Glomerular endothelial cell (primary cell): Measurements from ENCODE around the gene FSD1L. TPM values are rescaled to one million over a fixed set of nuclear protein-coding genes. Genes with fewer than 3 reads are reported as not detected.

Source experiments
- DNase-seq: peaks from one replicate; pipeline ENCODE4 v3.0.0-alpha.2; 2011; ENCODE audit warnings: low read depth, low spot score; ENCODE audit errors: extremely low read depth
- total RNA-seq: library from RNA; depleted of rRNA; stranded (reverse); fragments of >200 nt; gene quantifications from 2 replicates; pipeline ENCODE4 v1.2.3, GENCODE V29; 2015

FSD1L gene
- total RNA-seq: 1.9 and 4.5 TPM in 2 replicates

DNA sequence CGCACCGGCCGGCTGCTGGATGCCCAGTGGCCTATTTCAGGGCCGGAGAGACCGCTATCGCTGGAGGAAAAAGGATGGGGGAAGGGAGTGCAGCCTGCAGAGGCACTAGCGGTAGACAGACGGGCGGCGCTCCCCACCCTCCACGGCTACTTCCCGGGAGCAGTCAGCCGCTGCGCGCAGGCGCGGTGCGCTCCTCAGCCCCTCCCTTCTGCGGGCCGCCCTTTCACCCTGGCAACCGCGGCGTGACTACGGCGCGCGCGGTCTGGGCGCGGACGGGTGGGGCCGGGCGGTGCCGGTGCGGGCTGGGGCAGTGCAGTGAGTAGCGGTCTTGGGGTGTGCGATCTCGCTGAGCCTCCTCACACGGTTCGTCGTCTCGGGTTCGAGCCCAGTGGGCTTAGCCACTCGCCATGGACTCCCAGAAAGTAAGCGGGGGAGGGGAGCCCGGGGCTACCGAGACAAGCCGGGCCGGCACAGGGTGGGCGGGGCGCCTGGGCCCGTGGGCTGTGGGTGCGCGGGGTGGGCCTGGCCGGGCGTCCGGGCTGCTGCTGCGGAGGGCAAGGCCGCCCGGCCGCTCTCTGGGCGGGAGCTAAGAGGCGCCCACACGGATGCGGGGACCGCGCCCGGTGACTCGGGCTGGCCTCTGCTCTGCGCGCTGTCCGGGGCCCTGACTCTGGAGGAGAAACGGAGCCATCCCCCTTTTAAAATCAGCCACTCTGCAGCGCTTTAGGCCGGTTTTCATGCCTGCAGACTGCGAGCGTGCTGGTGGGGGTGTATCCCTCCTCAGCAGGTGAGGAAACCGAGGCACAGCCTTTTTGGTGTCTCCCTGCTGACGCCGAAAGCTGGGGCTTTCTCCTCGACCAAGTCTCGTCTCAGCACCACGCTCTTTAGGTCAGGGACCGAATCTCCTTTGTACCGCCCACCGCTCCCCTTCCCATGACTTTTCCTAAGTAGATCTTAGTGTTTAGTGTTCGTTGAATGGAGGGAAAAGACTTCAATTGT is at the start of gene FSD1L:
Gene FSD1L, plus strand, starts transcription at position 221 of the 999 bp plus-strand sequence. Its CDS starts 187 bp downstream, at position 408.
- no peak for DNase-seq

DNA sequence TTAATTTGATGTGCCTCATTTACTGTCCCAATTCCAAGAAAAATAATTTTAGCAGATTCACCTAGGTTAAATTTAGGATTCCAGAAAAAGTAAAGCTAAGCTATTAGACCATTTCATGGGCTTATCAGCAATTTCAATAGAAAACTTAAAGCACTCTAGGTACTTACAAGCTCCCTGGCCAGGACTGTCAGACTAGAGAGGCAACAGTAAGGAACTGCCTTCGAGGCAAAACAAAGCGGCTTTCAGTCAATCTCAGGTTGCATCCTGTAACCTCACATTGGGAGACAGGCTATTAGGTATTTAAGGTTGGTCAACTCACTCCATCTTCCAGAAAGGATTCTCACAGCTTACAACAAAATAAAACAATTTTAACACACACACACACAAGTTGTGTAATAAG is 48.7 kb upstream of the FSD1L start:
- DNase-seq: no peak

DNA sequence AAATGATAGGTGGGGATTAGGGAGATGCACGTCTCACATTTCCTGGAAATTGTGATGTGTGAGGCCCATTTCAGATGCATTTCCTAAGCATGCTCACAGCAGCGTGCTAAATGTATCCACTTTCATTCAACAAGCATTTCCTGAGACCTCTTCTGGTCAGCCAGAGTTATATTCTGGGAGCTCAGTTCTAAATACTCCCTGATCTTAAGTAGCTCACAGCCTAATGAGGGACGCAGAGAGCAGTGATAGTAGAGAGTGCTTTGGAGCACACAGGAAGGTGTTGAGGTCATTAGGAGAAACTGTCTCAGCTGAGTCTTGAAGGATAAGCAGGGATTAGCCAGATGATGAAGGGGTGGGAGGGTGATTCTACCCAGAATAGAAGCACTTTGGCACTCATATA is 46.2 kb upstream of the FSD1L start:
- no peak for DNase-seq

DNA sequence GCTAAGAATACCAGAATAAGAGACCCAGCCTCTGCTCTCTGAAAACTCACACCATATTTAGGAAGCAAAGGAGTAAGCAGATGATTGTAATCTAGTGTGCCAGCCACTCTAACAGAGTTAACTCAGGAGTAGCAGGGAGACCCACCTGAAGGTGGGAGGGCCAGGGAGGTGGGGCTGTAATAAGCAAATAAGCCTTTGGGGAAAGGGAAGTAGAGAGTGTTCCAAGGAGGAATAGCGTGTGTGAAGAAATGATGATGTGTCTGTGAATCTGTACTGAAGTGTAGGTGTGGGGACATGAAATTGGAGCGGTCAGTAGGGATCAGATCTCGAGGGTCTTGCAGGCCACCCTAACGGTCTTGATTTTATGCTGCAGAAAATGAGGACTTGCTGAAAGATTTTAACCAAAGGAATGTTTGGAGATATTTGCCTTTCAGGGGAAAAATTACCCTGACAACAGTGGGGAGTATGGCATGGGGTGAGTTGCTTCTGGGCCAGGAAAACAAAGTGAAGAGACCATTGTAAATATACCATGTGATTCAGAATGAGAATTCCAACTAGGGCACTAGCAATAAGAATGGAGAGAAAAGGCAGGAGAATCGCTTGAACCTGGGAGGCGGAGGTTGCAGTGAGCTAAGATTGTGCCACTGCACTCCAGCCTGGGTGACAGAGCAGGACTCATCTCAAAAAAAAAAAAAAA is 44.1 kb upstream of the FSD1L start:
- DNase-seq: no peak

DNA sequence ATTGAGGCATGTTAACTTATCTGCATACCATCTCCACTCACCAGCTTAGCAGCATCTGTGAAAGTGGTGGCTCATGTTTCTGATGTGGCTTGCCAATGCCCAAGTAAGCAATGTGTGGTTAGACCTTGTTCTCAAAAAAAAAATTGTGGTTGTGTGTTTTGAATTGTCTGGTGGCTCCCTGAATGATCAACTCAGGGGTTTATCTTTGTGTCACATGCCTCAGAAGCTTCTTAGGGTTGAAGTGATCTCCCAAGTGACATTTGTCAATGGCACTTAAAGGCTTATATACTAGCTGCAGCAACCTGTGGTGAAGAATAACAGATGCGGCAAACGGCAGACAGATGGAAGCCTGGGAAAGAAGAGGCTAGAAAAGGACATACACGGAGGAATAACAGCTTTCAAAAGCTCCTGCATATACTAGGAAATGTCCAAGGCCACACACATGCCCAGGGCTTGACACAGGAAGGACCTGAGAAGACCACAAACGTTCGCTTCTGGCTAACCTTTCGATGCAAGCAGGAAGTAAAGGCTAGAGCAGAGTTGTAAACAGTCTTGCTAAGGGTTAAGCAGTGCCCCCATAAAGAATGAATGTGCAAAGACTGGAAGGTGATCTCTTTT is 42.2 kb upstream of the FSD1L start:
- no peak for DNase-seq

DNA sequence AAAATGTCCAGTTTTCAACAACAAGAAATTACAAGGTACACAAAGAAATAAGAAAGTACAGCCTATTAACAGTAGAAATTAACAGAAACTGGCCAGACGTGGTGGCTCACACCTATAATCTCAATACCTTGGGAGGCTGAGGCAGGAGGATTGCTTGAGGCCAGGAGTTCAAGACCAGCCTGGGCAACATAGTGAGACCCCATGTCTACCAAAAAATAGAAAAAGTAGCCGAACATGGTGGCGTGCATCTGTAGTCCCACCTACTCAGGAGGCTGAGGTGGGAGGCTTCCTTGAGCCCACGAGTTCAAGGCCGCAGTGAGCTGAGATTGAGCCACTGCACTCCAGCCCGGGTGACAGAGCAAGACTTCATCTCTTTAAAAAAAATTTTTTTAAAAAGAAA is 41.5 kb upstream of the FSD1L start:
- DNase-seq: no peak

DNA sequence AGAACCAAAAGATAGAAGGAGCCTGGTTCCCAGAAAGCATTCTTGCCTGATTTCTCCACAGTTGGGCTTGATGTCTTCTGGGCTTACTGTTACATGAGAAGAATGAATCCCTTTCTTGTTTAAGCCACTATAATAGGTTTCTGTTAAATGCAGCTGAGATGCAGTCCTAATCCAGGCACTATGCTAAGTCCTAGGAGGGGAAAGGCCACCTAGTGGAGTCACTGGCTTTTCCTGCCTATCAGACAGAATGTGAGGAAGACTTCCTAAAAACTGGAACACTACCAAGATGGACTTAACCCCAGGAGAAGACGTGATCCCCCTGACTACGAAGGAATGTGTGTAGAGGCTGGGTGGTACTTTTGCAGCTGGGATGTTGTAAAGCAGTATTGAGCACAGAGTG is 34.3 kb upstream of the FSD1L start:
- DNase-seq: no peak

DNA sequence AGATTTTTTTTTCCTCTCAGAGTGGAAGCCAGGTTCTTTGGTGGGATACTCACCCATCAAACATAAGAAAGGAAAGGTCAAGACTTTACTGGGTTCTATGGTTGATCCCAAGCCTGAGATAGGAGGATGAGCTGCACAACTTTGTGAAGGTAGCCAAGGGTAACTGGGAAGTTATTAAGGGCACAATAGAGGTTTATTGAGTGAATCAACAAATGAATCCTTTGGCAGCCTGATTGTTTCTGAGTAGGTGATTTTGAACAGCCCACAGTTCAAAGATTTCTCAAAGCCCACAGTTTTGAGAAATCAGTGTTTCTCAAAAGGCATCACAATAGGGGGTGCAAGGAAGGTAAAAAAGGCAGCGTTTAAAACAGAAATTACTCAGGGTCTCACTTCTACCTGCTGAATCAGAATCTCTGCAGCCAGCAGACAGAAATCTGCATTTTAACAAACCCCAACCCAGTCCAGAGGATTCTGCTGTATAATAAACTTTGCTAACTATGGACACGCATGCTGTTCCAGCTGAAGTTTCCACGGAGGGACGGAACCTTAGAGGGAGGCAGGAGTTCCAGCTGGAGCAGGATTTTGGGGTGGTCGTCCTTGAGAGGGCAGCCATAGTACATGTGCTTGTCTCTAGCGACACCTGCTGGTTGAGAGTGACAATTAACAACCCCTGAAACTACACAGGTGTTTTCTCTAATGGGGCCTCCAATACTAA is 32.7 kb upstream of the FSD1L start:
- DNase-seq: no peak

DNA sequence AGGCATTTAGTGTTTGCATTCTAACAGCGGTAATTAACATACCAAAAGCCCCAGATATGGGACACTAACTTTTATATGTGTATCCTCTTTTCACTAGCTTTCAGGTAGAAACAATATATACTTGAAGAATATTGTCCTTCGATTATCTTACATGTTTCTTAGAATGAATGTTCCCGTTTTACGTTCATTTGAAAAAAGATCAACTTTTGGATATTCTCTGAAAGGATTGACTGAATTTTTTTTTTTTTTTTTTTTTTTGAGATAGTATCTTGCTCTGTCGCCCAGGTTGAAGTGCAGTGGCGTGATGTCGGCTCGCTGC is 32.2 kb upstream of the FSD1L start:
- DNase-seq: no peak

DNA sequence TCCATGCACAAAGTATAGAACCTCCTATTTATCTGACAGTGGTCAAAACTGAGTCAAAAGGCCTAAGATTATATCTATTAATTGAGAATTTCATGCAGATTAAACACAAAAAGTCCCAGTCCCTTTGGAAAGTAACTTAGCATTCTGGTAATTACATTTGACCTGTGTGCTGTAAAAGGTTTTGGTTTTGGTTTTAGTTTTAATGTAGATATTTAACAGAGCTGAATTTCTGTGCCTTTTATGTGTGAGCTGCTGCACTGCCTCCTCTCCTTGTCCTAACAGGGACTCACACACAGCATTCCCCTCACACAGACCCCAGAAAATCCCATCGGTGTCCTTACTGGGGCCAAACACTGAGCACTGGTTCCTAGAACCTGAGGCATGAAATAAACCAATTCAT is 31.0 kb upstream of the FSD1L start:
- DNase-seq: no peak

DNA sequence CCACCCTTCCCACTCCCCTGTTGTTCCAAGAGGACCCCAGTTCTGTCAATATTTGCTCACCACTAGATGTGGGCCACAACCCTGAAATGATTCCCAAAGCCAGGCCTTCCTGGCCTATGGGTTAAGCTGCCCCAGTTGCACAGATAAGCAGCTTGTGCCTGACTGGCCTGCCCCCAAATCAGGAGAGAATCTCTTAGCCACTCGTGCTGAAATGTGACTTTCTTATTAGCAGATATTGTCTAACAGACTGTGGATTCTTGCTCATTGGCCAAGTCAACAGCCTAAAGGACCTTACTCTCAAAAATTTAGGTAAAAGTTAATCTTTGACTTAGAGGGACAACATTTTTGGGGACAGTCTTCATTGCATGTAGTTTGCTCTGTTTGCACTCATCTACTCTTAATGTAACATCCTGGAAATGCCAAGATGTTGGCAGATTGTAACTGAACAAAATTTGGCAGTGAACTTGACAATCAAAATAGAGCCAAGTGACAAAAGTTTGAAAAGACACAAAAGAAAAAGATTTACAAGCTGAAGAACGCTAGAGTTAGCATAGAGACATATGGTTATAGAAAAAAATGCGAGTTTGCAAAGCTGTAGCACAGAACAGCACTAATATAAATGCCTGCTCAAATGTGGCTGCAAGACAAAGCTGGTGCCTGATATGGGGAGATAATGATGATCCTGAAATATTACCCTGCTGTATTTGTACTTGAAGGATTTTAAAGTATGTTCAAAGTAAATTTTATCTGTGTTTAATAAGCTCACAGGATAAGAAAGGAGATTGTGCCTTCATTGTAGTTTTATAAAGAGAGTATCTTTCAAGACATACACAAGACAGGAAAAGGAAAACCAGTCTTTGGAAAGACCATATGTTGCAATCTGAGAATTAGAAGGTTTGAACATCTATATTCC is 29.0 kb upstream of the FSD1L start:
- DNase-seq: no peak

DNA sequence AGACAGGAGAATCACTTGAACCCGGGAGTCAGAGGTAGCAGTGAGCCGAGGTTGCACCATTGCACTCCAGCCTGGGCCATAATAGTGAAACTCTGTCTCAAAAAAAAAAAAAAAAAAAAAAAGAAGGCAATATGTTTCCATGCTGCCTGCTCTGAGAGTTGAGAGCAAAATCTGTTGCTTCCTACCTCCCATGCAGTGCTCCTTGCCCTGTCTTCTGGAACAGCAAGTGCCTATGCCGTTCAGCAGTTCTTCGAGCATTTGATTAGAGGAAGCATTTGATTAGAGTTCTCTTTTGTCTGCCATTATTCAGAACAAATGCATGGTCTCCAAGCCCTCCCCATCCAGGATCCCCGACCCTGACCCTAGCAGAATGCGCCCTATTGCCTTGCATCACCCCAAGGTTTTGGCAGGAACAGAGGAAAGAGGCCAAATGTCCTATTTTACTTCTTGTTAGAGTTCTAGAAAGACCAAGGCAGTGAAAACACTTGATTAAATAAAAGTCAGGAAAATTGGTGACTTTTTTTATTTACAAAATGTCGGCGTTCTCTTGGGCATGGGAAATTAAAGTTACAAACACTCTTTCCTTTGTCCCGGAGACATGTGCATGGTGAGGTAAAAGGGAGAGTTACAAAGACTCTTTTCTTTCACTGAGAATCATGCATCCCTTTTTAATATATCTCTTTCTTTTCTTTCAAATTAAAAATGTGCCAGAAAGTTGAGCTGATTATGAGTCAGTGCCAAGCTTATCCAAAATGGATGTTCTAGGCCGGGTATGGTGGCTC is 27.8 kb upstream of the FSD1L start:
- DNase-seq: no peak

DNA sequence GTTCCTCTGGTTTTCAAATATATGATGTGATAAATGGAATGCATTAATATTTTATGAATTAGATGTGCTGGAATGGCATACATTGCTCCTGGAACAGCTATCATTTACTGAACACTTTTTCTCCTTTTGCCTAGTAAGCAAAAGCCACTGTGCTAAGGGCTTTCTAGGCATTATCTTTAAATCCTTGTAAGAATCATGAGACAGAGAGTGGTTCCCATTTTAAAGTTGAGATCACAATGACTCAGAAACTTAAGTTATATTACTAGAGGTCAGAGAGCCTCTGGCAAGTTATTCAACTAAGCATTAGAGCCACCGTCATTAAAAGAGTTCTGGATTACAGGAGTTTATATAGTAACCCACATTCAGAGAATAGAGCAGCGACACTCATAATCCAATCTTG is 26.7 kb upstream of the FSD1L start:
- no peak for DNase-seq

DNA sequence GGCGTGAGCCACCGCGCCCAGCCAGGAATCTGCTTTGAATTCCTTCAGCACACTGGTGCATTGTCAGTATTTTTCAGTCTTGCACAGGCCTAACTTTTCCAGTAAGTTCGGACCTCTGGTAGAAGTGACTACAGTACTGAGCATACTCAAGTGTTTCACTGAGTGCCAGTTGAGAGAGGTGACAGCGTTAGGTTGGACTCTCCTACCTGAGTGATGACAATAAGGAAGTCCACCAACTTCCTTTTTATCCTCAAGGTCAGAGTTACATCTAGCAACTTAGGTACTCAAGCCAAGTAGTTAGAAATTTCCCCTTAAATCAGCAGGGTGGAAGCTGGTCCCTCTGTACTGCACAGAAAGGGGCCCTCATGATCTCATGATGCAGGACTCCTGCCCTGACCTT is 26.0 kb upstream of the FSD1L start:
- DNase-seq: no peak

DNA sequence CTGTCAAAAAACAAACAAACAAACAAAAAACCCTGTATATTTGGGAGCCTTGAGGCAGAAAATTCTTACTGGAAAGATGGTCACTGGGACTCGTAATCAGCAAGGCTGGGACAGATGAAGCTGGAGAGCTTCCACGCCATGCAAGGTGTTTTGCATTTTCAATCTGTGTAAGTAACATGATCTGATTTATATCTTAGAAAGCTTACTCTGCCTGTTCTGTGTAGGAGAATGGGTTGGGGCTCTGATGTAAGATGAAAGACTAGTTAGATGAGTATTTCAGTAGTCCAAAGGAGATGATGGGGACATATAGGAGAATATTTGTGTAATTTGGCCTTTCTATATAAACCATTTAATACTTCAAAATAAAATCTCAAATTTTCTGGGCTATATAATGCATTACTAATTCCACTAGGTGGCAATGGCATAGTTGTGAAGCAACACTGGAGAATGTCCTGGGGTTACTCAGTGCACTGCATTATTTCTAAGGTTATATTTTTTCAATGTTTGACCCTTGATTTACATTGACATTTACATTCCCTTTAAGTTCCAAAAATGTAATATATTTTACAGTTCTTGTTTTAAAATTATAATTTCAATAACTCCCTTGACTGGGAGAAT is 21.9 kb upstream of the FSD1L start:
- DNase-seq: no peak

DNA sequence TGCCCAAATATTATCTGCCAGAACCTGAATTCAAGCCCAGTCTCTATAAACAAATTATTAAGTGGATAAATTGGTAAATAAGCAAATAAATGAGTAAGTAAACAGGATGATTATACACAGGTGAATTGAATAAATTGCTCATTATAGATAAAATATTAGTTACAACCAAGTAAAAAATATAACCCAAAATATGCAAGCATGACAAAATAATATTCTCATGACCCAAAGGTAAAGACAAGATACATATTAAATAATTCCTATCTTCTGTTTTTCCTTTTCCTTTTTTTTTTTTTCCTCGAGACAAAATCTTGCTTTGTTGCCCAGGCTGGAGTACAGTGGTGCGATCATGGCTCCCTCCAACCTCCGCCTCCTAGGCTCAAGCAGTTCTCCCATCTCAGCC is 21.2 kb upstream of the FSD1L start:
- DNase-seq: no peak

DNA sequence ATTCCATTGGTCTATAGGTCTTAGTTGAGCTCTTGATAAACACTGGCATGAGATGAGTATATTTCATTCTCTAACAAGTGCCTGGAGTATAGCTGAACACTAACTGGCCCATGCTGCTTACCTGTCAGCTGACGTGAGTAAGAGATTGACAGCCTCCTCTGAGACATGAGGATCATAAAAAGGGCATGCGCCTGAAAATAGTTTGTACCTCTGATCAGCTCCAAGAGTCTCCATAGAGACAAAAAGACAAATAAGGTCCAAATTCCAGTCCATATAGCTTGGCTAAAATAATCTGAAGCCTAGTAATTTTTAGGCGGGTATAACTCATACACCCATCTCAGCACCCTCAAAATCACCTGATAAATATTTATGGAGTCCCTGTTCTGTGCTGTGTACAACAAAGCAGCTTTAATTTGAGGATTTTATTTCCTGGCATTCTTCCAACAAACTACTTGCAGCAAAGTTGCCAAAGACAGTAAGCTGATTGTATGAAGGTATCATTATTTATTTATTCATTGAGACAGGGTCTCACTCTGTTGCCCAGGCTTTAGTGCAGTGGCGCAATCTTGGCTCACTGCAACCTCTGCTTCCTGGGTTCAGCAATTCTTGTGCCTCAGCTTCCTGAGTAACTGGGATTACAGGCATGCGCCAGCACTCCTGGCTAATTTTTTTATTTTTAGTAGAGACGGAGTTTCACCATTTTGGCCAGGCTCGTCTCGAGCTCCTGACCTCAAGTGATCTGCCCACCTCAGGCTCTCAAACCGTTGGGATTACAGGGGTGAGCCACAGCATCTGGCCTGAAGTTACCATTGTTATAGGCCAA is 16.2 kb upstream of the FSD1L start:
- no peak for DNase-seq

DNA sequence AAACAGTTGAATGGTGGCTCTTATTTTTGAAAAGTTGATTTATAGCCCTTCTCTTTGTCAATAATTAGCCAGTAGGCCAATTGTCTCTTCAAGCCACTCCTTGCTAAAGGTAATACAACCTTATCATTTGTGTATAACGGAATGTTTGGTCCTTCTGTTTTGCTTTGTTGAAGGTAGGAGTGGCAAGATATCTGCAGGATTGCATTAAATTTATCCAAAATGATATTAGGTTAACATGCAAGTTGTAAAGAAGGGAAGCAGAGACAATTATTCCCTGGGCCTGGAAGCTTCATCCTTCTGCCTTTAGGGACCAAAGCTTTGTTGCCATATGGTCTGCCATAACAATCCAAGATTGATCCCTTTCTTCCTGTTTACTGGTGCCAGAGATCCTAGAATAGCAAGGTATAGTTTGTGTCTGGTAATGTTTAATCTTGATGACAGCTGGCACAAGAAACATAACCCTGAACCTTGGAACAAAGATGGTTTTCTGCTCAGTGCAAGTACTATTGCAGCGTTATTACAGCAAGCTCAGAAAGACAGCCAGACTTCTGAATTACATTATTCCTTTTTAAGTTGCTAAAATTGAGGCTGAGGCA is 15.5 kb upstream of the FSD1L start:
- DNase-seq: no peak
